GM19240 (cell line): ENCODE results near the gene SP7.
"Not testable (repeated sequence)": the region's sequence is repeated elsewhere in the genome, so short reads cannot be mapped to it uniquely, and the experiment has no call there.

ENCODE experiments used
- DNase-seq: peaks from one replicate; pipeline ENCODE4 v3.0.0; 2011; ENCODE audit warnings: low spot score; ENCODE audit not compliant: insufficient read length

Gene SP7

GRCh38 chr12:53336181-53336681 is at the start of gene SP7:
TSS of gene SP7 (minus strand) at chr12:53336354. CDS start at chr12:53335646, 708 bp downstream.
- DNase-seq: no peak

GRCh38 chr12:53383258-53383657 is 47.1 kb upstream of the SP7 start:
- DNase-seq: no peak

DNA sequence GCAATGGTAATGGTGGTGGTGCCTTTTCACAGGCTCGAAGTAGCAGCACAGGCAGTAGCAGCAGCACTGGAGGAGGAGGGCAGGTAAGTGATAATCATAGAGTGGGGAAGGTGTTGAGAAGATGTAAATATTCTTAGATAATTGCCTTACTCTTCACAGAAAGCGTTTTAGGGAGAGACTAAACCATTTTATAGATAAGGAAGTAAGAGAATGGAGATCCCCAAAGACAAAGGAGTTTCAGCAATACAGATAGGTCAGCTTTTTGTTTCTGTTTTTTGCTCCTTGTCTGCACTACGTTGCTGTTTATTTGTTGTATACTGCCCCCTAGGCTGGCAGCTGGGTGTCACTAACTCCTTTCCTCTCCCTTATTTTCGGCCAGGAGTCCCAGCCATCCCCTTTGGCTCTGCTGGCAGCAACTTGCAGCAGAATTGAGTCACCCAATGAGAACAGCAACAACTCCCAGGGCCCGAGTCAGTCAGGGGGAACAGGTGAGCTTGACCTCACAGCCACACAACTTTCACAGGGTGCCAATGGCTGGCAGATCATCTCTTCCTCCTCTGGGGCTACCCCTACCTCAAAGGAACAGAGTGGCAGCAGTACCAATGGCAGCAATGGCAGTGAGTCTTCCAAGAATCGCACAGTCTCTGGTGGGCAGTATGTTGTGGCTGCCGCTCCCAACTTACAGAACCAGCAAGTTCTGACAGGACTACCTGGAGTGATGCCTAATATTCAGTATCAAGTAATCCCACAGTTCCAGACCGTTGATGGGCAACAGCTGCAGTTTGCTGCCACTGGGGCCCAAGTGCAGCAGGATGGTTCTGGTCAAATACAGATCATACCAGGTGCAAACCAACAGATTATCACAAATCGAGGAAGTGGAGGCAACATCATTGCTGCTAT is 45.8 kb upstream of the SP7 start:
- DNase-seq: no peak

GRCh38 chr12:53380794-53381730 is 44.9 kb upstream of the SP7 start:
- no peak for DNase-seq

- DNase-seq: peak; percentile 42
Measured at GRCh38 chr12:53380104-53380793, 44.1 kb upstream of the SP7 start, which contains the start of gene SP1. TSS of gene SP1 (plus strand) at chr12:53380176. CDS start at chr12:53380292, 116 bp downstream.

GRCh38 chr12:53379389-53380103 is 43.4 kb upstream of the SP7 start:
- peak; percentile 72 for DNase-seq

GRCh38 chr12:53378724-53379388 is 42.7 kb upstream of the SP7 start:
- DNase-seq: no peak

DNA sequence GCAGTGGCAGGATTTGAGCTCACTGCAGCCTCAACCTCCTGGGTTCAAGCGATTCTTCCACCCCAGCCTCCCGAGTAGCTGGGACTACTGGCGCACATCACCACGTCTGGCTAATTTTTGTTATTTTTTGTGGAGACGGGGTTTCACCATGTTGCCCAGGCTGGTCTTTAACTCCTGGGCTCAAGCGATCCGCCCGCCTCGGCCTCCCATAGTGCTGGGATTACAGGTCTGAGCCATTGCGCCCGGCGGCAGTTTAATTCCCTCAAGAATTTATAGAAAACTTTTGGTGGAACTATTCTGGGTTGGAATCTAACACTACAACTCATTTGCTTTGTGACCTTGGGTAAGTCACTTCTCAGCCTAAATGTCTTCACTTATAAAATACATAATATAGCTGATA is 42.1 kb upstream of the SP7 start:
- DNase-seq: no peak

GRCh38 chr12:53376747-53377146 is 40.6 kb upstream of the SP7 start:
- DNase-seq: no peak

GRCh38 chr12:53374277-53374676 is 38.1 kb upstream of the SP7 start:
- not testable (repeated sequence) for DNase-seq

GRCh38 chr12:53373554-53374133 is 37.5 kb upstream of the SP7 start:
- not testable (repeated sequence) for DNase-seq

- DNase-seq: no peak
Measured at GRCh38 chr12:53365245-53365904, 29.2 kb upstream of the SP7 start.

DNA sequence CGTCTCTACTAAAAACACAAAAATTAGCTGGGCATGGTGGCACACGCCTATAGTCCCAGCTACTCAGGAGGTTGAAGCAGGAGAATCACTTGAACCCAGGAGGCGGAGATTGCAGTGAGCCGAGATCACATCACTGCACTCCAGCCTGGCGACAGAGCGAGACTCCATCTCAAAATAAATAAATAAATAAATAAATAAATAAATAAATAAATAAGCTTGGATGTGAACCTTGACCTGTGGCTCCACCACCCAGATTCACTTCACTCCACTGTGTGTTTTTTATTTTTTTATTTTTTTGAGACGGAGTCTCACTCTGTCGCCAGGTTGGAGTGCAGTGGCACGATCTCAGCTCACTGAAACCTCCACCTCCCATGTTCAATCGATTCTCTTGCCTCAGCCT is 25.5 kb upstream of the SP7 start:
- DNase-seq: not testable (repeated sequence)

- DNase-seq: no peak
Measured at GRCh38 chr12:53358836-53359419, 22.8 kb upstream of the SP7 start.

DNA sequence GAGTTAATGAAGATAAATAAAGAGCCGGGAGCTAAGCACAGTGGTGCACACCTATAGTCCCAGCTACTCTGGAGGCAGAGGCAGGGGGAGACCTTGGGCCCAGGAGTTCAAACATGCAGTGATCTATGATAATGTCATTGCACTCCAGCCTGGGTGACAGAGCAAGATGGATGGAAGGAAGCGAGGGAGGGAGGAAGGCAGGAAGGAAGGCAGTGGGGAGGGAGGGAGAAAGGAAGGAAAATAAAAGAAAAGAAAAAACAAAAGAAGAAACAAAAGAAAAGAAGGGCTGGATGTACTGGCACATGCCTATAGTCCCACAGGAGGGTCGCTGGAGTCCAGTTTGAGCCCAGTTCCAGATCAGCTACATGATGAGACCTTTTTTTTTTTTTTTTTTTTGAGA is 19.0 kb upstream of the SP7 start:
- no peak for DNase-seq

DNA sequence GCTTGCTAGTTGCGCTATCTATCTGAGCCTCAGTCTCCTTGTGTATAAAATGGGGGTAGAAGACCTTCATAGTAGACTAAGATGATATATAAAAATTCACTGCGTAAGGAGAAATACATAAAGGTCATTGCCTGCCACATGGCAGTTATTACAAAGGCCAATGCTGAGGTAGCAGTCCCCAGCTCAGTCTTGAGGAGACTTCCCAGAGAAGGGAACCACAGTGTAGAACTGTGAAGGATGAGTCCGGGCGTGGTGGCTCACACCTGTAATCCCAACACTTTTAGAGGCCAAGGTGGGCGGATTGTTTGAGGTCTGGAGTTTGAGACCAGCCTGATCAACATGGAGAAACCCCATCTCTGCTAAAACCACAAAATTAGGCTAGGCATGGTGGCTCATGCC is 17.1 kb upstream of the SP7 start:
- DNase-seq: no peak

GRCh38 chr12:53352331-53353256 is 16.4 kb upstream of the SP7 start:
- peak; percentile 60 for DNase-seq

- no peak for DNase-seq
Measured at GRCh38 chr12:53347905-53348304, 11.8 kb upstream of the SP7 start.
